H1 (cell line): ENCODE data around the gene GGCX.

Experiments
- POLR2A ChIP-seq, 2 experiments: IDR thresholded peaks; 1 replicate in 1 of 2; 2 replicates in 1 of 2; pipeline ENCODE4 v1.6.1; 2011; ENCODE audit warnings: low read depth in 2 of 2, low read length in 2 of 2, mild to moderate bottlenecking in 2 of 2; ENCODE audit errors: control extremely low read depth in 1 of 2
- POLR2AphosphoS5 ChIP-seq: IDR thresholded peaks from 2 replicates; pipeline ENCODE4 v1.6.1; 2011; ENCODE audit warnings: low read depth, low read length
- RFX5 ChIP-seq: IDR thresholded peaks from 2 replicates; pipeline ENCODE4 v1.6.1; 2011; ENCODE audit warnings: low read depth, low read length, improper control_type of control experiment, borderline replicate concordance
- SIN3A ChIP-seq, 2 experiments: IDR thresholded peaks in 1 of 2; conservative IDR thresholded peaks in 1 of 2; 2 replicates each; pipeline ENCODE4 v1.6.1; 2011 to 2012; ENCODE audit warnings: low read length in 2 of 2, improper control_type of control experiment in 1 of 2, low read depth in 1 of 2, mild to moderate bottlenecking in 1 of 2
- SRF ChIP-seq: IDR thresholded peaks from 2 replicates; pipeline ENCODE4 v1.6.1; 2011; ENCODE audit warnings: mild to moderate bottlenecking, low read depth, low read length, moderate library complexity
- TF ChIP-seq, protein P1 (sequence below), 3 experiments: IDR thresholded peaks; 1 replicate in 2 of 3; 2 replicates in 1 of 3; pipeline versions ENCODE4 v1.5.1 to v1.6.1; 2011; ENCODE audit warnings: low read length in 3 of 3, mild to moderate bottlenecking in 3 of 3, inconsistent platforms in 2 of 3, low read depth in 1 of 3, moderate library complexity in 1 of 3; ENCODE audit not compliant: insufficient read depth in 1 of 3; ENCODE audit errors: control extremely low read depth in 1 of 3
- TF ChIP-seq, protein P2 (sequence below): IDR thresholded peaks from 2 replicates; pipeline ENCODE4 v1.6.1; 2011; ENCODE audit warnings: low read depth, mild to moderate bottlenecking, low read length; ENCODE audit not compliant: insufficient read depth

DNA sequence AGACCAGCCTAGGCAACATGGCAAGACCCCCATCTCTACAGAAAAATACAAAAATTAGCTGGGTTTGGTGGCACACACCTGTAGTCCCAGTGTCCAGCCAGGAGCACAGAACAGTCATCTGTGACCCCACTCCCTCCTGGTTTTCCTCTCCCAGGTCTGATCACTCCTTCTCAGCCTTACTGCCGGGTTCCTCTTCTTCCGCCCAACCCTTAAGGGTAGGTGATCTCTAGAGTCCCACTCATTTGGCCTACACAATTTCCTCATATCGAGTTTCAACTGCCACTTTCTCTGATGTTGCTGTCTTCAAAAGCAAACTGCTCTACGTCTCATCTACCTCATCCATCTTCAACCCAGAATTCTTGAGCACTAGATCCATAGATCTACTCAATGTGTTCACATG, 35.7 kb downstream of the GGCX start:
- TF ChIP-seq POLR2AphosphoS5: no peak
- TF ChIP-seq, protein P1, sequence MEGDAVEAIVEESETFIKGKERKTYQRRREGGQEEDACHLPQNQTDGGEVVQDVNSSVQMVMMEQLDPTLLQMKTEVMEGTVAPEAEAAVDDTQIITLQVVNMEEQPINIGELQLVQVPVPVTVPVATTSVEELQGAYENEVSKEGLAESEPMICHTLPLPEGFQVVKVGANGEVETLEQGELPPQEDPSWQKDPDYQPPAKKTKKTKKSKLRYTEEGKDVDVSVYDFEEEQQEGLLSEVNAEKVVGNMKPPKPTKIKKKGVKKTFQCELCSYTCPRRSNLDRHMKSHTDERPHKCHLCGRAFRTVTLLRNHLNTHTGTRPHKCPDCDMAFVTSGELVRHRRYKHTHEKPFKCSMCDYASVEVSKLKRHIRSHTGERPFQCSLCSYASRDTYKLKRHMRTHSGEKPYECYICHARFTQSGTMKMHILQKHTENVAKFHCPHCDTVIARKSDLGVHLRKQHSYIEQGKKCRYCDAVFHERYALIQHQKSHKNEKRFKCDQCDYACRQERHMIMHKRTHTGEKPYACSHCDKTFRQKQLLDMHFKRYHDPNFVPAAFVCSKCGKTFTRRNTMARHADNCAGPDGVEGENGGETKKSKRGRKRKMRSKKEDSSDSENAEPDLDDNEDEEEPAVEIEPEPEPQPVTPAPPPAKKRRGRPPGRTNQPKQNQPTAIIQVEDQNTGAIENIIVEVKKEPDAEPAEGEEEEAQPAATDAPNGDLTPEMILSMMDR (IDR thresholded peaks at IDR 0.05; ENCODE audit: control extremely low read depth in 1 of 3, insufficient read depth in 1 of 3, low read depth in 1 of 3, low read length in 3 of 3): no peak
- no peak for TF ChIP-seq RFX5
- TF ChIP-seq POLR2A (IDR thresholded peaks at IDR 0.05; ENCODE audit: control extremely low read depth in 1 of 2, low read depth in 2 of 2, low read length in 2 of 2): no peak
- no peak for TF ChIP-seq SIN3A (conservative IDR thresholded peaks at IDR 0.05 in 1 of 2, IDR thresholded peaks at IDR 0.05 in 1 of 2; ENCODE audit: low read depth in 1 of 2, low read length in 2 of 2)
- TF ChIP-seq, protein P2, sequence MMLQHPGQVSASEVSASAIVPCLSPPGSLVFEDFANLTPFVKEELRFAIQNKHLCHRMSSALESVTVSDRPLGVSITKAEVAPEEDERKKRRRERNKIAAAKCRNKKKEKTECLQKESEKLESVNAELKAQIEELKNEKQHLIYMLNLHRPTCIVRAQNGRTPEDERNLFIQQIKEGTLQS: no peak
- no peak for TF ChIP-seq SRF
